PC-3 (cell line): ENCODE results near the gene KAZN. TPM values are rescaled to one million over a fixed set of nuclear protein-coding genes. Genes with fewer than 3 reads are reported as not detected.

Experiments
- ATAC-seq: fragments of 200-7000 bp; cut with Tn5 transposase; 2 replicates; pipeline ENCODE4 v1.9.1; 2020; ENCODE audit warnings: mild to moderate bottlenecking, moderate library complexity
- BruUV-seq: library from RNA; stranded (reverse); fragments of 400-500 nt; replicated peaks from 2 replicates; lab custom pipeline; 2021; lab: Mats Ljungman, UMichigan
- CTCF ChIA-PET: fragments of 300-600 bp; sonication (Branson Sonifier 250); formaldehyde crosslinking; loops from one replicate; lab custom pipeline; 2022; ENCODE audit warnings: antibody characterized with exemption; lab: Charles Lee
- POLR2A ChIA-PET: fragments of 300-600 bp; sonication (Branson Sonifier 250); formaldehyde crosslinking; loops from one replicate; lab custom pipeline; 2022; ENCODE audit warnings: antibody characterized with exemption; ENCODE audit not compliant: unreplicated experiment; lab: Charles Lee
- DNase-seq: peaks from one replicate; pipeline ENCODE4 v3.0.0-alpha.2; 2015
- H2AFZ ChIP-seq: fragments of 300-600 bp; sonication (generic); 2 replicates; pipeline ENCODE4 v1.6.0; 2016; ENCODE audit warnings: antibody characterized with exemption, low read length
- H3F3A ChIP-seq: fragments of 300-600 bp; sonication (generic); one replicate; pipeline ENCODE4 v1.6.0; 2017; ENCODE audit warnings: antibody characterized with exemption, low read length, control low read depth, mild to moderate bottlenecking; ENCODE audit not compliant: unreplicated experiment
- H3K27ac ChIP-seq: fragments of 300-600 bp; sonication (generic); 2 replicates; pipeline ENCODE4 v1.5.1; 2016; ENCODE audit warnings: mild to moderate bottlenecking, low read length
- H3K27me3 ChIP-seq: fragments of 300-600 bp; sonication (generic); 2 replicates; pipeline ENCODE4 v1.6.1; 2016; ENCODE audit warnings: low read length, mixed read lengths
- H3K36me3 ChIP-seq: fragments of 300-600 bp; sonication (generic); 2 replicates; pipeline ENCODE4 v1.6.1; 2016; ENCODE audit warnings: low read depth, mixed run types, low read length, mixed read lengths
- H3K4me1 ChIP-seq: fragments of 300-600 bp; sonication (generic); 2 replicates; pipeline ENCODE4 v1.5.1; 2016; ENCODE audit warnings: low read length; ENCODE audit not compliant: insufficient read depth
- H3K4me2 ChIP-seq: fragments of 300-600 bp; sonication (generic); 2 replicates; pipeline ENCODE4 v1.6.0; 2016; ENCODE audit warnings: low read length
- H3K4me3 ChIP-seq: fragments of 300-600 bp; sonication (generic); 2 replicates; pipeline ENCODE4 v1.5.1; 2016; ENCODE audit warnings: mild to moderate bottlenecking, low read length, mixed read lengths
- H3K79me2 ChIP-seq: fragments of 300-600 bp; sonication (generic); 2 replicates; pipeline ENCODE4 v1.6.1; 2017; ENCODE audit warnings: low read length, mixed read lengths
- H3K9ac ChIP-seq: fragments of 300-600 bp; sonication (generic); 2 replicates; pipeline ENCODE4 v1.6.0; 2016; ENCODE audit warnings: mild to moderate bottlenecking, low read length
- H3K9me2 ChIP-seq: fragments of 300-600 bp; sonication (generic); replicated peaks from 2 replicates; pipeline ENCODE4 v1.6.1; 2016; ENCODE audit warnings: mixed run types, low read length, mixed read lengths
- H3K9me3 ChIP-seq: fragments of 300-600 bp; sonication (generic); 2 replicates; pipeline ENCODE4 v1.6.1; 2016; ENCODE audit warnings: low read length, mixed read lengths
- H4K20me1 ChIP-seq: fragments of 300-600 bp; sonication (generic); 2 replicates; pipeline ENCODE4 v1.6.1; 2016; ENCODE audit warnings: low read length, mixed read lengths
- CTCF ChIP-seq: fragments of 300-600 bp; sonication (generic); conservative IDR thresholded peaks from 2 replicates; pipeline ENCODE4 v1.5.1; 2017; ENCODE audit warnings: antibody characterized with exemption, low read depth, mild to moderate bottlenecking, low read length
- EZH2 ChIP-seq: fragments of 300-600 bp; sonication (generic); IDR thresholded peaks from one replicate; pipeline ENCODE4 v1.6.1; 2017; ENCODE audit warnings: antibody characterized with exemption, mild to moderate bottlenecking, low read length; ENCODE audit not compliant: unreplicated experiment
- EZH2phosphoT487 ChIP-seq: fragments of 300-600 bp; sonication (generic); IDR thresholded peaks from 2 replicates; pipeline ENCODE4 v1.6.1; 2018; ENCODE audit warnings: mild to moderate bottlenecking, antibody characterized with exemption, low read length, borderline replicate concordance
- intact Hi-C: fragments of 100-400 bp; cut with micrococcal nuclease; formaldehyde crosslinking; loops from 2 replicates; pipeline ENCODE4 v1.9.0; 2023
- total RNA-seq: library from RNA; depleted of rRNA; stranded (reverse); fragments of >200 nt; gene quantifications from 2 replicates; pipeline ENCODE4 v1.2.3, GENCODE V29; 2014

The KAZN gene
- total RNA-seq, 1 experiment from 2014 or later, result 2.0 TPM

DNA sequence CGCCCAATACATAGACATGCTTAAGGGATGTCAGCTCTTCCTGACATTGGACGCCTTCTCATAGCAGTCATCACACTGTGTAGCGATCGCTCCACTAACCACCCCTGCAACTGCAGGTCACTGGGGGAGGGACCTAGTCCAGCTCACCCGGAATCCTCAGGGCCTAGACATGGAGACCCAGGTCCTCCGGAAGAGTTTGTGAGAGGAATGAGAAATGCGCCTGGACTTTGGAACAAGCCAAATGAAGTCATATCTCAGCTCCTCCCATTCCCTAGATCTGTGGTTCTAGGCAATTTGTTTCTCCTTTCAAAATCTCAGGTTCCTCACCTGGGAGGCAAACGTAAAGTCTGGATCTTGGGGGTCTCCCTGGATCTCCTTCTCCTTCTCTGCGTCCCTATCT is 253.3 kb downstream of the KAZN start:
- Histone ChIP-seq H3K9me2 (no peaks in the 10 kb centered on the region), H3K4me2 (no peak overlapping the region), H3K9ac (no peak overlapping the region), H2AFZ (no peak overlapping the region), H3K4me3 (no peak overlapping the region), H3K4me1 (peaks cover 5% of the 10 kb centered on the region; the same call in 1 of the 2 replicates), H3F3A (no peaks in the 10 kb centered on the region), H3K79me2 (no peaks in the 10 kb centered on the region), H3K27ac (no peak overlapping the region), H3K9me3 (no peaks in the 10 kb centered on the region), H4K20me1 (no peaks in the 10 kb centered on the region), H3K27me3 (peaks cover 24% of the 10 kb centered on the region), H3K36me3 (no peaks in the 10 kb centered on the region)
- POLR2A ChIA-PET, result no interaction called here
- BruUV-seq, result no TSS peak
- DNase-seq (no peak), ATAC-seq (no peak)
- TF ChIP-seq EZH2phosphoT487, result no peak
- no peak for TF ChIP-seq EZH2
- TF ChIP-seq CTCF, result no peak
- CTCF ChIA-PET, result no interaction called here
- intact Hi-C loops, result no loop called here

GRCh38 chr1:14852291-14852690 is 253.8 kb downstream of the KAZN start:
- no peaks in the 10 kb centered on the region for H3K36me3 ChIP-seq
- no peak overlapping the region for H2AFZ ChIP-seq
- no peaks in the 10 kb centered on the region for H3K9me3 ChIP-seq
- peaks cover 5% of the 10 kb centered on the region; the same call in 1 of the 2 replicates for H3K4me1 ChIP-seq
- H3K79me2 ChIP-seq, result no peaks in the 10 kb centered on the region
- H3K4me3 ChIP-seq, result no peak overlapping the region
- CTCF ChIA-PET, result interaction anchor here (0.6 kb wide), 1 partner anchor 175 kb away, joined by 3 read pairs; no protein-coding TSS in a partner anchor
- no peak overlapping the region for H3K4me2 ChIP-seq
- no peak overlapping the region for H3K9ac ChIP-seq
- DNase-seq (no peak), ATAC-seq (no peak)
- H3F3A ChIP-seq, result no peaks in the 10 kb centered on the region
- H3K27me3 ChIP-seq, result peaks cover 29% of the 10 kb centered on the region
- TF ChIP-seq EZH2phosphoT487 (no peak), CTCF (no peak), EZH2 (no peak)
- BruUV-seq, result no TSS peak
- no peak overlapping the region for H3K27ac ChIP-seq
- POLR2A ChIA-PET, result no interaction called here
- intact Hi-C loops, result no loop called here
- no peaks in the 10 kb centered on the region for H4K20me1 ChIP-seq
- H3K9me2 ChIP-seq, result no peaks in the 10 kb centered on the region

DNA sequence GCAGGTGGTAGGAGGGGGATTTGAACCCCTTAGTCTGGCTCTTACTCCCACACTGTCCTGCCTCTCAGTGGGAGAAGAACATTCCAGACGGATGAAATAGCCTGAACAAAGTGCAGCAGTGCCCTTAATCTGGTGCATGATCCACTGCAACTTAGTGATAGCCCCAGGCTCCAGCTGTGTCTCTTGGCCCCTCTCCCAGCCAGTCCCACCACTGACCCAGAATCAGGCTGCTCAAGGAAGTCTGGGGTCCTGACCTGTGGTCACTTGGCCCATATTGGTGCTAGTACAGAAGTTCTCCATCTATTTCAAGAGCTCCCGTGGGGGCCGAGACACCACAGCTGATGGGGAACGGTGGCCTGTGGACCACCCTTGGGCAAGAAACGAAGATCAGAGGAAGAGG is 255.0 kb downstream of the KAZN start:
- intact Hi-C loops, result no loop called here
- DNase-seq (no peak), ATAC-seq (no peak)
- ChIA-PET CTCF (no interaction called here), POLR2A (no interaction called here)
- Histone ChIP-seq H3K27ac (no peak overlapping the region), H3K36me3 (no peaks in the 10 kb centered on the region), H2AFZ (no peak overlapping the region), H4K20me1 (no peaks in the 10 kb centered on the region), H3K79me2 (no peaks in the 10 kb centered on the region), H3K4me2 (no peak overlapping the region), H3K9ac (no peak overlapping the region), H3K27me3 (peaks cover 38% of the 10 kb centered on the region), H3K4me1 (peaks cover 5% of the 10 kb centered on the region; the same call in 1 of the 2 replicates), H3K9me3 (no peaks in the 10 kb centered on the region), H3F3A (no peaks in the 10 kb centered on the region), H3K4me3 (no peak overlapping the region), H3K9me2 (no peaks in the 10 kb centered on the region)
- TF ChIP-seq EZH2 (no peak), CTCF (no peak), EZH2phosphoT487 (no peak)
- BruUV-seq, result no TSS peak
